ENCODE data around the gene CYGB. TPM values are rescaled to one million over a fixed set of nuclear protein-coding genes. Genes with fewer than 3 reads are reported as not detected.

The CYGB gene
- total and polyA plus RNA-seq, 2 of the 13 experiments (the other 11 are each of a cell fraction or from before 2014, with no cell fraction given): 18.9 to 27.1 TPM

- TF ChIP-seq PAXIP1 (CRISPR knock-in tag; conservative IDR thresholded peaks at IDR 0.05) (no peak), KAT7 (CRISPR knock-in tag; IDR thresholded peaks at IDR 0.05; ENCODE audit: borderline replicate concordance) (peak; percentile 67; the same call in 1 of the 2 replicates), ZSCAN29 (CRISPR knock-in tag; conservative IDR thresholded peaks at IDR 0.05) (no peak), CCDC6 (CRISPR knock-in tag; IDR thresholded peaks at IDR 0.05) (0 out of 2 replicates have a peak, but pooled peaks have one; percentile 36), ZNF296 (CRISPR knock-in tag; conservative IDR thresholded peaks at IDR 0.05) (no peak), FOSL1 (CRISPR knock-in tag; IDR thresholded peaks at IDR 0.05; ENCODE audit: borderline replicate concordance) (no peak), HDAC6 (IDR thresholded peaks at IDR 0.05; ENCODE audit: low read depth, low read length) (no peak), HOXD1 (CRISPR knock-in tag; IDR thresholded peaks at IDR 0.05) (no peak), STAT5B (CRISPR knock-in tag; IDR thresholded peaks at IDR 0.05) (no peak), KDM2A (CRISPR knock-in tag; IDR thresholded peaks at IDR 0.05; ENCODE audit: borderline replicate concordance, low read depth) (no peak), IRF1 (CRISPR knock-in tag; IDR thresholded peaks at IDR 0.05; ENCODE audit: low read depth) (no peak), ZSCAN9 (CRISPR knock-in tag; IDR thresholded peaks at IDR 0.05; ENCODE audit: borderline replicate concordance) (0 out of 2 replicates have a peak, but pooled peaks have one; percentile 29), TOE1 (CRISPR knock-in tag; IDR thresholded peaks at IDR 0.05) (peak; percentile 52; the same call in 1 of the 2 replicates), FOXC1 (CRISPR knock-in tag; IDR thresholded peaks at IDR 0.05; ENCODE audit: borderline replicate concordance) (peak; percentile 8; the same call in 1 of the 2 replicates), ZNF850 (CRISPR knock-in tag; conservative IDR thresholded peaks at IDR 0.05) (no peak), PATZ1 (CRISPR knock-in tag; IDR thresholded peaks at IDR 0.05) (peak; percentile 55), MBNL3 (CRISPR knock-in tag; conservative IDR thresholded peaks at IDR 0.05) (no peak), NFATC3 (CRISPR knock-in tag; IDR thresholded peaks at IDR 0.05) (0 out of 2 replicates have a peak, but pooled peaks have one; percentile 66), ZBTB42 (CRISPR knock-in tag; IDR thresholded peaks at IDR 0.05) (no peak), THAP11 (CRISPR knock-in tag; IDR thresholded peaks at IDR 0.05) (0 out of 2 replicates have a peak, but pooled peaks have one; percentile 19), GTF3A (CRISPR knock-in tag; conservative IDR thresholded peaks at IDR 0.05) (0 out of 2 replicates have a peak, but pooled peaks have one; percentile 29), PREB (CRISPR knock-in tag; IDR thresholded peaks at IDR 0.05) (no peak), EP300 (IDR thresholded peaks at IDR 0.05; ENCODE audit: low read depth in 2 of 2, low read length in 2 of 2) (no peak), EP300 (CRISPR knock-in tag; IDR thresholded peaks at IDR 0.05; ENCODE audit: borderline replicate concordance) (peak; percentile 30; the same call in 1 of the 2 replicates)
Observed at GRCh38 chr17:76547183-76547641, 9.7 kb upstream of the CYGB start (continued).
